GM12892 (cell line): ENCODE results near the gene CD5L.

Source experiments
- POLR2A ChIP-seq: IDR thresholded peaks from 2 replicates; pipeline ENCODE4 v1.6.1; 2011; ENCODE audit warnings: low read depth, low read length, control low read depth
- POLR2AphosphoS5 ChIP-seq: IDR thresholded peaks from 2 replicates; pipeline ENCODE4 v1.6.1; 2011; ENCODE audit warnings: low read depth, low read length, control low read depth
- TAF1 ChIP-seq: IDR thresholded peaks from 2 replicates; pipeline ENCODE4 v1.6.1; 2011; ENCODE audit warnings: low read depth, mild to moderate bottlenecking, control low read depth, low read length, borderline replicate concordance

GRCh38 chr1:157819896-157820295, 21.7 kb downstream of the CD5L start, which contains the start of gene FCRL1:
- no peak for TF ChIP-seq POLR2AphosphoS5
- TF ChIP-seq POLR2A = no peak
- TF ChIP-seq TAF1 = no peak
